ENCODE measurements around the gene TMEM8B. TPM values are rescaled to one million over a fixed set of nuclear protein-coding genes. Genes with fewer than 3 reads are reported as not detected.
"Not testable (repeated sequence)": the region's sequence is repeated elsewhere in the genome, so short reads cannot be mapped to it uniquely, and the experiment has no call there.

TMEM8B gene
- total RNA-seq, 1 donor from 2014 or later = 2.6 TPM

DNA sequence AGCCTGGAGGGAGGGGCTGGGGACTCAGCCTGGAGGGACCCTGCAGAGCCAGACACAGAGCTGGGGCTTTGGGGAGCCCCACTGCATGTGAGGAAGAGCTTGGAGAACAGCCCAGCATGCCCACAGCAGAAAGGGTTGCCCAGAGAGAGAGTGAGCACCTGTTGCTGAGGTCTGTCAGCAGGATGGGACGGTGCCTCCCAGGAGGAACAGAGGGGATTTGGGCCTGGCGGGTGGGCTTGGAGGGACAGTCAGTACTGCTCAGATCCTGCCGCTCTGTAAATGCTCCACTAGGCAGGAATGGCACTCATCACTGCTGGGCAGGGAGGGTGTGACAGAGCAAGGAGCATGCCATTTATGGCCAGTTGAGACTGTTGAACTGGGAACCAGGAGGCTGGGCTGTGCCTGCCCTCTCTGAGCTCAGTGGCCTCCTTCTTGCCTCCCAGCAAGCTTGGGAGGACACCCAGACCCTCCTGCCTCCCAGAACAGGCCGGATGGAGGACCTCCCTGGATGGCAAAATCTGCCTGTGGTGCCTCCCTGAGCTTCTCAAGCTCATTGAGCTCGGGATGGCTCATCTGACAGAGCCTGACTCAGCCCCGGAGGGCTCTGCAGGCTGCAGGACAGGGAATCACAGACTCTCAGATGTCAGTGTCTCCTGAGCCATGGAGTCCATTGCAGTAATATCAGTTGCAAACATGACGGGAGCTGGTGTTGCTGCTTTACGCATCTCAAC, 76.2 kb downstream of the TMEM8B start:
- intact Hi-C loops (cut with micrococcal nuclease) = no loop called here

DNA sequence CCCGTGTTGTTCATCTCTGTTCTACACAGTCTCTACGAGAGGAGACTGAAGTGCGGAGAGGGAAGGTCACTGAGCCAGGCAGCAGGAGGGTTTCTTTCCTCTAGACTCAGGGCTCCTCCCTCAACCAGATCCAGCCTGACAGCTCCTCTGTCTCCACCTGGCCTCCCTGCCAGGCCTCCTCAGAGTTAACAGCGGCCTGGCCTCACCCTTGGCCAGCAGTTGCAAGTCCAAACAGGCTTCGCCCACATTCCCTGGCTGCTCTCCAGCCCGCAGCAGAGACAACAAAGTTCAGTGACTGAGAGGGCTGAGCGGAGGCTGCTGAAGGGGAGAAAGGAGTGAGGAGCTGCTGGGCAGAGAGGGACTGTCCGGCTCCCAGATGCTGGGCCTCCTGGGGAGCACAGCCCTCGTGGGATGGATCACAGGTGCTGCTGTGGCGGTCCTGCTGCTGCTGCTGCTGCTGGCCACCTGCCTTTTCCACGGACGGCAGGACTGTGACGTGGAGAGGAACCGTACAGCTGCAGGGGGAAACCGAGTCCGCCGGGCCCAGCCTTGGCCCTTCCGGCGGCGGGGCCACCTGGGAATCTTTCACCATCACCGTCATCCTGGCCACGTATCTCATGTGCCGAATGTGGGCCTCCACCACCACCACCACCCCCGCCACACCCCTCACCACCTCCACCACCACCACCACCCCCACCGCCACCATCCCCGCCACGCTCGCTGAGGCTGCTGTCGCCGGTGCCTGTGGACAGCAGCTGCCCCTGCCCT, 77.1 kb downstream of the TMEM8B start, which contains the start of gene HRCT1:
TSS of gene HRCT1 (plus strand) at position 291 of the 768 bp plus-strand sequence. CDS start at position 377, 86 bp downstream.
- intact Hi-C loops (cut with micrococcal nuclease) = no loop called here

DNA sequence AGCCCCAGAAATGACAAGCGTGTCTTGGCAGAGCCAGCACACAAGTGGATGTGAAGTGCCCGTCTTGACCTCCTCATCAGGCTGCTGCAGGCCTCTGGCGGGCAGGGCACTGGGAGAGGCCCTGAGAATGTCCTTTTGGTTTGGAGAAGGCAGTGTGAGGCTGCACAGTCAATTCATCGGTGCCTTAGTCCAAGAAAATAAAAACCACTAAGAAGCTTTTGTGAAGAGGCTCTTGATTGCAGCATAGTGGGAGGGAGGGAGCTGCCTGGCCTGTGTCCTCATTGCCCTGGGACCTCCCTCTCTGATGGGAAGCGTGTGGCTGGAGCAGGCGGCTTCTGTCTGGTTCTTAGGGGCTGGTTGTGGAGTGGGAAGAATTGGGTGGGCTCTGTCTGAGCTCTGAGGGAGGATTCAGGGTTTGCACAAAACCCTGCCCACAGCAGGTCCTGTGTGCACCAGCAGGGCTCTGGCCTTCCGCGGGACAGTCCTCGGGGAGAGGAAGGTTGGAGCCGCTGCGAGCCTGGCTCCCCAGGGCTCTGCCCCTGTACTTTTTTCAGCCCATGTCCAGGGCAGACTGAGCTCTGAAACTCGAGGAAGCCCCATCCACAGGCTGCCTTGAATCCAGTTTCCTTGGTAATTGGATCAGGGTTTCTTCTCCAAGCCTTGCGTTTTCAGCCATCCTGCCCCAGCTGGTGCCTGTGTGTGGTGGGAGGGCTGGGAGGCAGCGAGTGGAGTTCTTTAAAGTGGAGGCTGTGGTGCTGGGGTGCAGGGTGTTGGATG, 78.1 kb downstream of the TMEM8B start:
- intact Hi-C loops (cut with micrococcal nuclease) = no loop called here

DNA sequence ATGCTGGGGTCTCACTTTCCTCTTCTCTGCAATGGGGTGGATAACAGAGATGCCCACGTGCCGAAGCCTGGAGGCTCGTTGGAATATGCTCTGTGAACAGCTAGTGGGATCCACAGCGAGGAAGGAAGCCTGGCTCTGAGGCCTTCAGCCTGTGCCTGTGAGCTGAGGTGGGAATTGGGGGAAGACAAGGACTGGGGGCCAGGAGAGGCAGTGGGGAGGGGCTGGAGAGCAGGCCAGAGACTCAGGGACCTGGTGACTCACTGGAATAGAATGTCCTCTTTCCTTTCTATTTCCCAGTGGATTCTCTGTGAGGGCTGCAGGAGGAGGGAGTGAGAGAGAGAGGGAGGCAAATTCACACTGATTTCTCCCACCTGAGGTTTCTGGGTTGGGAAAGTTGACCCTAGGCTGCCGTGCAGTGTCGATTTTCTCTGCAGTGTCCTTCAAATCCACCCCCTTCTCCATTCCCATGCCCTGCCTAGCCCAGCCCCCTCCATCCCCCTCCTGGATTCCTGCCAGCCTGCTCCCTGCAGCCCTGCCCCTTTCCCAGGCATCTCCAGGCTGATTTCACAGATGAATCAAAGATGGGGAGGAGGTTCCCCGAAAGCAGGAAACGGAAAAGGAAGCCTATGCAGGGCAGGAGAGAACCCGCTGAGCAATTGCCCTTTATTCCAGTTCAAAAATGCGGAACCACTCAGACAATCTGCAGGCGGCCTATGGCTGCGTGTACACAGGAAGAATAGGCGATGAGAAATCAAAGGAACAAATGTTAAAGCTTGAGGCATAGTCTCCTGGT, 78.9 kb downstream of the TMEM8B start:
- intact Hi-C loops (cut with micrococcal nuclease) = no loop called here

DNA sequence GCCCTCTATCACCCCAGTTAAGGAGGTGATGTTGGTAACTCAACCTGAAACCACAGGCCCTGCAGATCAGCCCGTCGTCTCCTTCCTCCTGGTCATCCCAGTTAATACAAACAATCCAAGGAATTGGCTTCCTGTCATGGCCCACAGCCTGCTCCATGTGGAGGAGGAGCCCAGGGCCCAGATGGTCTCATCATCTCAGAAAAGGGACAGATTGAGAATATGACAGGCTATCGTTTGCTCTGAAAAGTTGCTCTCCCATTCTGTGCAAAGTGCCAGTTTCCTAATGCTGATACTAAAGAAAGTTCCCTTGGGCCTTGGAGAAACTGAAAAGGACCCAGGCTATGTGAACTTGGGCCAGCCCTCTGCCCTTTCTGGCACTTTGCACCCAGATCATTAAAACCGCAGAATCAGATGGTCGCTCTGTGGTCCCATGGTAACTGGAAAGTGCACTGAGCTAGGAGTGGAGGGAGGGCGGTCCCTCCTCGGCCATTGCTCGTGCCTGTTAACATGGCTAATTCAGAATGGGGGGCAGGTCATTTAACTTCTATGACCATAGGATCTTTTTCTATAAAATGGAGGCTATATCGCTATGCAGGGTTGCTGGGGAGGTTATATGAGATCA, 79.6 kb downstream of the TMEM8B start:
- intact Hi-C loops (cut with micrococcal nuclease) = no loop called here

DNA sequence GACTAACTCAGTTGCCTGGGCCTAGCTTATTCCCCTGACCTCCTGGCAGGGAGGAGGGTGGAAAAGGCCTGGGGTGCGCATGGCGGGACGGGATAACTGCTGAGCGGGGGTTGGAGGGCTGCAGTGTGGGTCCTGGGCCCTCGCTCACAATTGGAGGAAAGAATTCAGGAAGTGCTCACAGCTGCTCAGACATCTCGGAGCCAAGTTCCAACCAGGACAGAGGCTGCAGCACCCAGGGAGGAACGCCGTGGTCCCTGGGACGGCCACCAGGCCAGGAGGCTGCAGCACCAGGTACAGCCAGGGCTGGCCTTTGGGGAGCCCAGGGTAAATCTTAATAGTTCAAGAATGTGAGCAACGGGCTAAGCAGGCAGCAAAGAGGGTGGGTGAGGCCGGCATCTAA, 80.2 kb downstream of the TMEM8B start, which contains the start of gene SPAAR:
TSS of gene SPAAR (plus strand) at position 217 of the 400 bp plus-strand sequence. CDS start 974 bp downstream, outside the sequence.
- intact Hi-C loops (cut with micrococcal nuclease) = no loop called here

DNA sequence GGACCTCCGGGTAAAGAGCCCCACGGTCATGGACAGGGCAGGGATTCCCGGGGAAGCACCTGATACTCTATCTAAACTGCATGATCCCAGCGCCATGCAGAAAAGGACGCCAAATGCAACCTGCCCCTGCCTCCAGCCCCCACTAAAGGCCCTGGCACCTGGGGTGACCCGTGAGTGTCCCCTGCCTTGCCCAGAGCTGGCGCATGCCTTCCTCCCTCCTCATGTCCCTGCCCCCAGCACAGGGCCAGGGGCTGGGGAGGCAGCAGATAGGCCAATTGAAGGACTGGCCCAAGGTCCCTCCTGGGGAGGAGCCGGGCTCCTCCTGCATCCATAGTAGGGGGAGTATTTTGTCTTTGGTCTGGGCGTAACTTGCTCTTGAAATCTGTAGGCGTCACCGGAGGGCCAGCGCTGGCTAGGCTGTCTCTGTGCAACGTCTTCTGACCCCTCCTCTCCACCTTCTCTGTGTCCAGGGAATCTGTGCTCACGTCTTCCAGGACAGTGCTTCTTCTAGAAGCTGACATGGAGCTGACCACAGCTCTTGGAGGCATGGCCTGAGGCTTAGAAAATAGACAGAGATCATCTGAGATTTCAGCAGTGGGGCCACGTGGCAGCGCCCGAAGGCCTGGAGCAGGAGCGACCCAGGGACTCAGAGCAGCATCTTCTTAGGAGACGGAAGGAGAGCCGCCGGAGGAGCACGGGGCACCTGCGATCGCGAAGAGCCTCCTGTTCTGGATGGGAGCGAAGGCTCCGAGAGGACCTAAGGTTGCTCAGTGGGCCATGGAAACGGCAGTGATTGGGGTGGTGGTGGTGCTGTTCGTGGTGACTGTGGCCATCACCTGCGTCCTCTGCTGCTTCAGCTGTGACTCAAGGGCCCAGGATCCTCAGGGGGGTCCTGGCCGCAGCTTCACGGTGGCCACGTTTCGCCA, 80.9 kb downstream of the TMEM8B start:
- intact Hi-C loops (cut with micrococcal nuclease) = no loop called here

DNA sequence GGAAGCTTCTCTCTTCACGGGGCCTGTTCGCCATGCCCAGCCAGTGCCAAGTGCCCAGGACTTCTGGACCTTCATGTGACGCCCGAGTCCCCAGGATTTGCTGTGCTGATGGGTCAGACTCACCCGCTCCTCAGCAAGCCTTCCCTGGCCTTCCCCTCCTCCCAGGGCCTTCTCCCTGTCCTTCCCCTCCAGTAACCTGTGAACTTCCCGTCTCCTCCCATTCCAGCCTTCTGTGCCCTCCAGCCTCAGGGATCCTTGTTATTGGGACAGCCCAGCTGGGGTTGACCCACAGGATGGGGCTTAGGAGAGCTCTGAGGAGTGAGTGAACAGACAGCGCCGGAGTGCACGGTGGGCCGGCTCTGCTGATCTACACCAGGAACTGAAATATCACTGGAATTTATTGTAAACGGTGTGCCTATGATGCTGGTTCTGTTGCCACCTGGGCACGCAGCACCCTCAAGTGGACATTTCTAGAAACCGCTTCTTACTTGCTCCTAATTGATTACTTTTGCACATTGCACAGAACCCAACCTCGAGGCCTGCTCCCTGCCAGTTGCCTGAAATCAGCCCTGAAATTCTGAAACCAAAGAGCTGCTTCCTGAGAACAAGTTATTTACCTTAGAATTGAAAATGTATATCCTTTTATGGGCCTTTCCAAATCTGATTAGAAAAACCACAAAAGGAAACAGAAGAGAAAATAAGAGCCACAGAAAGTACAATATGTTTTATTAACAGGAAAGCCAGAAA, 81.8 kb downstream of the TMEM8B start:
- intact Hi-C loops (cut with micrococcal nuclease) = no loop called here

DNA sequence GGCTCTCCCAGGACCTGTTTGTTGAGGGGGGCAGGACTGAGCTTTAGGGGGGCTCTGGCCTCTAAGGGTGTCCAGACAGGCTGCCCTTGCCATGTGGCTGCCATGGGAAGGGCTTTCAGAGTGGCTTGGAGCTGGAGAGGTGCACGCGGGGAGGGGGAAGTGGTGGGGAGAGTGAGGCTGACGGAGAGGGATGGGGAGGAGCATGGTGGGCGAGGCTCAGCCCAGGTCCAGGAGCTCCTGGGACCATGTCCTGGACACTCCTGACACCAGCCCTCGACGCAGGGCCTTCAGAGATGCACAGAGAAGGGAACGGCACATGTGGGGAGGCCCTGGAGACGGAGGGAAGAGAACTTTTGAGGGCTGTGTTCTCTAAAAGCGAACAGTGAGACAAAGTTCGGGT, 82.7 kb downstream of the TMEM8B start:
- intact Hi-C loops (cut with micrococcal nuclease) = no loop called here

DNA sequence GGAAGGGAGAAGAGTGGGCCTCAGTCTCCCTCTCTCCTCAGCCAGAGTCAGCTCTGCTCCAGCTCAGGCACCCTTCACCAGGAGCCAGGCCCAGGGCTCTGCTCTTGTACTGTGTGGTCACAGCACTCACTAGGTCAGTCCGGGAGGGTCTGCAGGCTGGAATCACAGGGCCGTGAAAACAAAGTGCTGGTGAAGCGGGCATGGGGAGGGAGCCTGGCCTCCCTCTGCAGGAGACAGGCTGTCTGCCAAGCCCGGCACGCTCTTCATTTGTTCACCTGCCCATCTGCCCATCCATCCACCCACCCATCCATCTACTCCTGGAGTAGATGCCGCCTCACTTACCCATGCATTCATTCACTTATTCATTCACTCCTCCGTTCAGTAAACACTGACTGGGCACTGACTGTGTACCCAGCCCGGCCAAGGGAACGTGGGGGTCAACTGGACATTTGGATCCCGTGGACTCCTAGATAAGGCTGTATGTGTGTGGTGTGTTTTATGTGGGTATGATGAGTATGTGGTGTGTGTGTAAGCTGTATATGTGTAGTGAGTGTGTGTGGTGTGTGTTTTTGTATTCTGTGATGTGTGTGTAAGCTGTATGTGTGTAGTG, 83.9 kb downstream of the TMEM8B start:
- intact Hi-C loops (cut with micrococcal nuclease) = no loop called here

DNA sequence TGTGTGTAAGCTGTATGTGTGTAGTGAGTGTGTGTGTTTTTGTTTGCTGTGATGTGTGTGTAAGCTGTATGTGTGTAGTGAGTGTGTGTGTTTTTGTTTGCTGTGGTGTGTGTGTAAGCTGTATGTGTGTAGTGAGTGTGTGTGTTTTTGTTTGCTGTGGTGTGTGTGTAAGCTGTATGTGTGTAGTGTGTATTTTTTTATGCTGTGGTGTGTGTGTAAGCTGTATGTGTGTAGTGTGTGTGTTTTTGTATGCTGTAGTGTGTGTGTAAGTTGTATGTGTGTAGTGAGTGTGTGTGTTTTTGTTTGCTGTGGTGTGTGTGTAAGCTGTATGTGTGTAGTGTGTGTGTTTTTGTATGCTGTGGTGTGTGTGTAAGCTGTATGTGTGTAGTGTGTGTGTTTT, 84.4 kb downstream of the TMEM8B start:
- intact Hi-C loops (cut with micrococcal nuclease) = not testable (repeated sequence)

DNA sequence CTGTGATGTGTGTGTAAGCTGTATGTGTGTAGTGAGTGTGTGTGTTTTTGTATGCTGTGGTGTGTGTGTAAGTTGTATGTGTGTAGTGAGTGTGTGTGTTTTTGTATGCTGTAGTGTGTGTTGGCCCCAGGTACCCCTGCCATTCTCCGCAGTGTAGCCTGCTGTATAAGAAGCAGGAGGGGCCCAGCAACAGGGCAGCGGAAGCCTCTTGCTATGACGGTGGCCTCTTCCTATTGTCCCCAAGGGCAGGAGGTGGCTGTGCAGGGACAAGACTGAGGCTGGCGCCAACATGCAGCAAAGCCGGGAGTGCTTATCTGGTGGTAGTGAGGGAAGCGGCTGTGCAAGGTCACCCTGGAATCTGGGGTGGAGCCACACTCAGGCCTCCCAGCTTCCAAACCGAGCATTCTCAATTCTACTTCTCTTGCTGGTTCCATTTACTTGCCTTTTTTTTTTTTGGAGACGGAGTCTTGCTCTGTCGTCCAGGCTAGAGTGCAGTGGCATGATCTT, 85.3 kb downstream of the TMEM8B start:
- intact Hi-C loops (cut with micrococcal nuclease) = no loop called here

Other genes with a start within 250 kb of the TMEM8B start
- 30.0 and 33.1 TPM in 2 replicates for gene TESK1, start 224.0 kb upstream of the TMEM8B start, total RNA-seq
- 7.0 and 7.3 TPM in 2 replicates for gene CD72, start 210.8 kb upstream of the TMEM8B start, total RNA-seq
- gene SIT1, start 178.3 kb upstream of the TMEM8B start, total RNA-seq = 198 and 205 TPM in 2 replicates
- gene RMRP, start 171.2 kb upstream of the TMEM8B start, total RNA-seq = 5,282 and 6,266 TPM in 2 replicates
- gene CCDC107, start 170.9 kb upstream of the TMEM8B start, total RNA-seq = 25.6 and 27.2 TPM in 2 replicates
- 14.7 and 15.4 TPM in 2 replicates for gene ARHGEF39, start 164.0 kb upstream of the TMEM8B start, total RNA-seq
- gene CA9, start 155.3 kb upstream of the TMEM8B start, total RNA-seq = 0.27 and 0.30 TPM in 2 replicates
- gene TPM2, start 139.3 kb upstream of the TMEM8B start, total RNA-seq = 5.9 and 6.0 TPM in 2 replicates
- gene TLN1, start 97.0 kb upstream of the TMEM8B start, total RNA-seq = 360 and 382 TPM in 2 replicates
- 18.0 and 19.9 TPM in 2 replicates for gene CREB3, start 96.6 kb upstream of the TMEM8B start, total RNA-seq
- gene GBA2, start 80.0 kb upstream of the TMEM8B start, total RNA-seq = 54.1 and 62.3 TPM in 2 replicates
- gene RGP1, start 79.9 kb upstream of the TMEM8B start, total RNA-seq = 22.8 and 23.3 TPM in 2 replicates
- gene MSMP, start 75.0 kb upstream of the TMEM8B start, total RNA-seq = 0.55 TPM in 1 of 2 replicates, not detected in the other
- 9.6 and 10.2 TPM in 2 replicates for gene NPR2, start 37.6 kb upstream of the TMEM8B start, total RNA-seq
- gene SPAG8, start 17.0 kb upstream of the TMEM8B start, total RNA-seq = 0.95 and 1.4 TPM in 2 replicates
- gene HINT2, start 14.2 kb upstream of the TMEM8B start, total RNA-seq = 55.0 and 55.7 TPM in 2 replicates
- gene FAM221B, start 496 bp upstream of the TMEM8B start, total RNA-seq = not detected in 2 replicates
- gene OR13J1, start 41.2 kb downstream of the TMEM8B start, total RNA-seq = not detected in 2 replicates
- gene HRCT1, start 77.0 kb downstream of the TMEM8B start, total RNA-seq = not detected in 2 replicates
- not detected in 2 replicates for gene SPAAR, start 80.3 kb downstream of the TMEM8B start, total RNA-seq
- gene OR2S2, start 128.9 kb downstream of the TMEM8B start, total RNA-seq = not detected in 2 replicates
- 6.6 TPM in 2 replicates for gene RECK, start 207.7 kb downstream of the TMEM8B start, total RNA-seq

Data from T-helper 2 cell treated with Interferon-gamma antibody and Interleukin-4, amounts not matched to agents 100 ng/mL and 5 ng/mL, for 36 hours (primary cell).